GM18507 (cell line): ENCODE data around the gene SULT1C3.

ENCODE experiments used
- DNase-seq: peaks from one replicate; pipeline ENCODE4 v3.0.0; 2011; ENCODE audit warnings: low read depth; ENCODE audit not compliant: insufficient read length; ENCODE audit errors: extremely low spot score
- FAIRE-seq: peaks from 2 replicates; lab custom pipeline; 2011; peaks lifted over from hg19 to GRCh38; lab: Jason Lieb, UNC

SULT1C3 gene

GRCh38 chr2:108239786-108240185 lies at the start of gene SULT1C3:
SULT1C3 (plus strand) TSS chr2:108239968; CDS start chr2:108247195, 7,227 bp downstream.
- FAIRE-seq = no peak

GRCh38 chr2:108193251-108193650 lies 46.5 kb upstream of the SULT1C3 start:
- FAIRE-seq = no peak
- DNase-seq = no peak

More at GRCh38 chr2:108239786-108240185, at the start of gene SULT1C3:
- DNase-seq = no peak

- FAIRE-seq (peak; percentile 45), DNase-seq (no peak)
These were observed 45.2 kb upstream of the SULT1C3 start for GRCh38 chr2:108194409-108195132.

GRCh38 chr2:108195133-108195439 lies 44.7 kb upstream of the SULT1C3 start:
- DNase-seq (no peak), FAIRE-seq (no peak)

GRCh38 chr2:108199726-108200125 lies 40.0 kb upstream of the SULT1C3 start:
- FAIRE-seq = no peak
- DNase-seq = no peak

GRCh38 chr2:108200569-108200968 lies 39.2 kb upstream of the SULT1C3 start:
- DNase-seq = no peak
- no peak for FAIRE-seq

- no peak for FAIRE-seq
- no peak for DNase-seq
These were observed 27.1 kb upstream of the SULT1C3 start for GRCh38 chr2:108212671-108213070.

GRCh38 chr2:108215794-108216211 lies 24.0 kb upstream of the SULT1C3 start:
- DNase-seq = no peak
- no peak for FAIRE-seq

GRCh38 chr2:108217211-108217610 lies 22.6 kb upstream of the SULT1C3 start:
- DNase-seq (no peak), FAIRE-seq (no peak)

- FAIRE-seq (no peak), DNase-seq (no peak)
These were observed 20.1 kb upstream of the SULT1C3 start for GRCh38 chr2:108219688-108220087.

GRCh38 chr2:108220191-108220590 lies 19.6 kb upstream of the SULT1C3 start:
- DNase-seq = no peak
- FAIRE-seq = no peak

GRCh38 chr2:108220942-108221541 lies 18.7 kb upstream of the SULT1C3 start:
- FAIRE-seq (no peak), DNase-seq (no peak)

GRCh38 chr2:108222261-108222660 lies 17.5 kb upstream of the SULT1C3 start:
- FAIRE-seq = no peak

GRCh38 chr2:108223573-108223972 lies 16.2 kb upstream of the SULT1C3 start:
- FAIRE-seq = no peak
- DNase-seq = no peak

More at GRCh38 chr2:108222261-108222660, 17.5 kb upstream of the SULT1C3 start:
- no peak for DNase-seq

- DNase-seq = no peak
- no peak for FAIRE-seq
These were observed 15.7 kb upstream of the SULT1C3 start for GRCh38 chr2:108224022-108224421.

- no peak for DNase-seq
- no peak for FAIRE-seq
These were observed 13.2 kb upstream of the SULT1C3 start for GRCh38 chr2:108226564-108226963.

GRCh38 chr2:108228006-108228405 lies 11.8 kb upstream of the SULT1C3 start:
- no peak for DNase-seq
- no peak for FAIRE-seq

GRCh38 chr2:108228537-108228936 lies 11.2 kb upstream of the SULT1C3 start:
- DNase-seq (no peak), FAIRE-seq (no peak)

GRCh38 chr2:108229875-108230274 lies 9.9 kb upstream of the SULT1C3 start:
- DNase-seq = no peak
- FAIRE-seq = no peak

GRCh38 chr2:108235577-108235976 lies 4.2 kb upstream of the SULT1C3 start:
- FAIRE-seq (no peak), DNase-seq (no peak)

- FAIRE-seq = no peak
- DNase-seq = no peak
These were observed 3.0 kb upstream of the SULT1C3 start for GRCh38 chr2:108236676-108237335.
